Dendritic cell treated with granulocyte-macrophage colony-stimulating factor and Interleukin-4, amounts not matched to agents 40 ng/mL and 50 ng/mL, for 4 days (primary cell): ENCODE measurements around the gene TYW1B.
"Not testable (repeated sequence)": the region's sequence is repeated elsewhere in the genome, so short reads cannot be mapped to it uniquely, and the experiment has no call there.

Experiments
- H3K27ac Mint-ChIP-seq: one replicate; pipeline ENCODE4 v1.8.0; 2022; ENCODE audit warnings: mild to moderate bottlenecking, mixed read lengths
- H3K27me3 Mint-ChIP-seq: one replicate; pipeline ENCODE4 v1.8.0; 2022; ENCODE audit warnings: mild to moderate bottlenecking, mixed read lengths
- H3K36me3 Mint-ChIP-seq: one replicate; pipeline ENCODE4 v1.8.0; 2022; ENCODE audit warnings: low read depth, mixed read lengths
- H3K4me1 Mint-ChIP-seq: one replicate; pipeline ENCODE4 v1.8.0; 2022; ENCODE audit warnings: low read depth, mixed read lengths
- H3K4me3 Mint-ChIP-seq: one replicate; pipeline ENCODE4 v1.8.0; 2022; ENCODE audit warnings: mild to moderate bottlenecking, moderate library complexity, mixed read lengths
- H3K9me3 Mint-ChIP-seq: one replicate; pipeline ENCODE4 v1.8.0; 2022; ENCODE audit warnings: mixed read lengths
- intact Hi-C: fragments of 100-400 bp; cut with micrococcal nuclease; formaldehyde crosslinking; loops from one replicate; pipeline ENCODE4 v1.15.0; 2022

The TYW1B gene

GRCh38 chr7:72676086-72676690, 151.8 kb downstream of the TYW1B start:
- H3K4me3 Mint-ChIP-seq, H3K27ac Mint-ChIP-seq, H3K4me1 Mint-ChIP-seq, H3K9me3 Mint-ChIP-seq, intact Hi-C loops, H3K36me3 Mint-ChIP-seq, H3K27me3 Mint-ChIP-seq: not testable (repeated sequence)

- H3K9me3 Mint-ChIP-seq, H3K36me3 Mint-ChIP-seq, intact Hi-C loops, H3K4me1 Mint-ChIP-seq, H3K27ac Mint-ChIP-seq, H3K27me3 Mint-ChIP-seq, H3K4me3 Mint-ChIP-seq: not testable (repeated sequence)
Measured at GRCh38 chr7:72675686-72676085, 152.3 kb downstream of the TYW1B start.

- intact Hi-C loops, result no loop called here
- Mint-ChIP-seq H3K4me3 (no peak overlapping the region), H3K9me3 (no peaks in the 10 kb centered on the region), H3K36me3 (no peaks in the 10 kb centered on the region), H3K27me3 (no peaks in the 10 kb centered on the region), H3K27ac (no peak overlapping the region), H3K4me1 (no peaks in the 10 kb centered on the region)
Measured at GRCh38 chr7:72674394-72674793, 153.6 kb downstream of the TYW1B start.

GRCh38 chr7:72670850-72671249, 157.2 kb downstream of the TYW1B start:
- H3K27ac Mint-ChIP-seq, H3K27me3 Mint-ChIP-seq, H3K4me3 Mint-ChIP-seq, H3K9me3 Mint-ChIP-seq, intact Hi-C loops, H3K4me1 Mint-ChIP-seq, H3K36me3 Mint-ChIP-seq: not testable (repeated sequence)

GRCh38 chr7:72668435-72668834, 159.6 kb downstream of the TYW1B start:
- H3K27me3 Mint-ChIP-seq, H3K27ac Mint-ChIP-seq, H3K4me1 Mint-ChIP-seq, H3K9me3 Mint-ChIP-seq, H3K36me3 Mint-ChIP-seq, H3K4me3 Mint-ChIP-seq, intact Hi-C loops: not testable (repeated sequence)

- H3K9me3 Mint-ChIP-seq, H3K4me3 Mint-ChIP-seq, H3K4me1 Mint-ChIP-seq, H3K36me3 Mint-ChIP-seq, H3K27ac Mint-ChIP-seq, intact Hi-C loops, H3K27me3 Mint-ChIP-seq: not testable (repeated sequence)
Measured at GRCh38 chr7:72667049-72667448, 161.0 kb downstream of the TYW1B start.

- H3K27ac Mint-ChIP-seq, intact Hi-C loops, H3K4me3 Mint-ChIP-seq, H3K27me3 Mint-ChIP-seq, H3K36me3 Mint-ChIP-seq, H3K4me1 Mint-ChIP-seq, H3K9me3 Mint-ChIP-seq: not testable (repeated sequence)
Measured at GRCh38 chr7:72648574-72648973, 179.4 kb downstream of the TYW1B start.

- H3K9me3 Mint-ChIP-seq, H3K36me3 Mint-ChIP-seq, H3K27me3 Mint-ChIP-seq, H3K27ac Mint-ChIP-seq, intact Hi-C loops, H3K4me1 Mint-ChIP-seq, H3K4me3 Mint-ChIP-seq: not testable (repeated sequence)
Measured at GRCh38 chr7:72643708-72644107, 184.3 kb downstream of the TYW1B start.

GRCh38 chr7:72641485-72642248, 186.3 kb downstream of the TYW1B start:
- H3K27me3 Mint-ChIP-seq, H3K4me1 Mint-ChIP-seq, intact Hi-C loops, H3K27ac Mint-ChIP-seq, H3K9me3 Mint-ChIP-seq, H3K36me3 Mint-ChIP-seq, H3K4me3 Mint-ChIP-seq: not testable (repeated sequence)

- H3K36me3 Mint-ChIP-seq, result not testable (repeated sequence)
Measured at GRCh38 chr7:72640740-72641139, 187.3 kb downstream of the TYW1B start.

GRCh38 chr7:72635273-72635908, 192.6 kb downstream of the TYW1B start:
- intact Hi-C loops, H3K36me3 Mint-ChIP-seq, H3K27ac Mint-ChIP-seq, H3K4me1 Mint-ChIP-seq, H3K4me3 Mint-ChIP-seq, H3K27me3 Mint-ChIP-seq, H3K9me3 Mint-ChIP-seq: not testable (repeated sequence)

More at GRCh38 chr7:72640740-72641139, 187.3 kb downstream of the TYW1B start:
- H3K27me3 Mint-ChIP-seq, H3K4me3 Mint-ChIP-seq, H3K27ac Mint-ChIP-seq, intact Hi-C loops, H3K4me1 Mint-ChIP-seq, H3K9me3 Mint-ChIP-seq: not testable (repeated sequence)

GRCh38 chr7:72632765-72633292, 195.2 kb downstream of the TYW1B start:
- H3K4me3 Mint-ChIP-seq, H3K27ac Mint-ChIP-seq, H3K36me3 Mint-ChIP-seq, H3K9me3 Mint-ChIP-seq, intact Hi-C loops, H3K27me3 Mint-ChIP-seq, H3K4me1 Mint-ChIP-seq: not testable (repeated sequence)

- H3K4me1 Mint-ChIP-seq, intact Hi-C loops, H3K27ac Mint-ChIP-seq, H3K4me3 Mint-ChIP-seq, H3K9me3 Mint-ChIP-seq, H3K27me3 Mint-ChIP-seq: not testable (repeated sequence)
- H3K36me3 Mint-ChIP-seq, result peaks cover 10% of the 10 kb centered on the region
Measured at GRCh38 chr7:72628375-72628774, 199.6 kb downstream of the TYW1B start.

- peaks cover 10% of the 10 kb centered on the region for H3K36me3 Mint-ChIP-seq
- H3K9me3 Mint-ChIP-seq, H3K4me1 Mint-ChIP-seq, intact Hi-C loops, H3K27ac Mint-ChIP-seq, H3K27me3 Mint-ChIP-seq, H3K4me3 Mint-ChIP-seq: not testable (repeated sequence)
Measured at GRCh38 chr7:72626428-72627011, 201.5 kb downstream of the TYW1B start.
